Measurements from ENCODE around the gene GOT2. TPM values are rescaled to one million over a fixed set of nuclear protein-coding genes. Genes with fewer than 3 reads are reported as not detected.
A peak's percentile ranks its signal among the peaks of the same experiment; 100 is the strongest.

GOT2 gene
- total and polyA plus RNA-seq, 2 of the 8 experiments (the other 6 are each of a cell fraction or from before 2014, with no cell fraction given): 62.9 to 223 TPM

DNA sequence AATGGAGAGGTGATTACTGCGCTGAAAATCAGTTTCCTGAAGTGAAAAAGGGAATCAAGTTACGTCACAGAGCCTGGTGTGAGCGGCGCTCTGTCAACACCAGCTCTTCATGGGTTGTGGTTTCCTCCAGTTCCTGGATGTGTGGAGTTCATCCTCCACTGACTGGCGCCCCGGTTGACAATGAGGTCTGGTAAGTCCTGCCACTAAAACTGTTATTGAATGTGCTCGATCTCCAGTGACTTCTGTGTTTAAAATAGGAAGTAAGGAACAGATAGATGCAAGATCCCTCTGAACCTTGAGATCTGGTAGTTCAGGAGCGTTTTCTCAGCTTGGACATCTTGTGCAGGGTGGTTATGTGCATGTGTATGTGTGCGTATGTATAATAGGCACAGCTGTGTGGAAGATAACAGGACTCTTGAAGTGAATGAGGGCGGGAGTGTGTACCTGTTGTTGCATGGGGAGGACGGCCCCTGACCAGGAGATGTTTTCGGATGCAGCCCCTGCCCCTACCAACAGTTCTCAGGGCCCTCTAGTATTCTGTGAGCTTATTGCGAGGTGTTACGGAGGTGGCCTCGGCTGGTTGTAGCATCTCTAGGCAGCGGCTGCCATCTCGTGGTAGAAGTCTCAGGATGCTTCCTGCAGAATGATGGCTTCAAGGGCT lies 22.0 kb upstream of the GOT2 start:
- Histone ChIP-seq H3K79me2 (ENCODE audit: control insufficient read depth in 1 of 2, insufficient read depth in 2 of 2, low read length in 2 of 2) (no peaks in the 10 kb centered on the region), H4K20me1 (replicated peaks in 1 of 2; ENCODE audit: control insufficient read depth in 1 of 2, insufficient read depth in 2 of 2, low read length in 2 of 2) (no peaks in the 10 kb centered on the region), H3K79me1 (ENCODE audit: low read depth, low read length) (no peaks in the 10 kb centered on the region), H3K14ac (ENCODE audit: insufficient read length) (no peak overlapping the region), H3K23ac (ENCODE audit: insufficient read length) (no peak overlapping the region), H3K36me3 (ENCODE audit: control insufficient read depth in 2 of 4, insufficient read depth in 4 of 4, low read length in 3 of 4) (no peaks in the 10 kb centered on the region), H3K4me3 (ENCODE audit: extremely low read depth in 1 of 4, insufficient read depth in 2 of 4, low read depth in 3 of 4, low read length in 4 of 4) (peak overlapping the region in 1 of 4 experiments; percentile 28; a peak in 1 of 8 replicates), H2BK12ac (ENCODE audit: low read depth, low read length) (no peak overlapping the region), H3K18ac (ENCODE audit: extremely low read depth, low read length) (peak overlapping the region; percentile 10; the same call in 1 of the 2 replicates), H2AFZ (ENCODE audit: low read length) (peak overlapping the region; percentile 88), H3K56ac (replicated peaks; ENCODE audit: insufficient read length, low read depth, low read length) (no peak overlapping the region), H3K9me3 (ENCODE audit: insufficient read depth in 2 of 2, low read depth in 1 of 2, low read length in 1 of 2) (no peaks in the 10 kb centered on the region), H3K4me1 (replicated peaks in 1 of 4; ENCODE audit: control insufficient read depth in 3 of 4, insufficient read depth in 4 of 4, low read length in 3 of 4) (peaks cover 0 to 5% (median 2%) of the 10 kb centered on the region in 4 experiments; a peak in 3 of 7 replicates), H3K9ac (replicated peaks in 1 of 4; ENCODE audit: extremely low read depth in 1 of 4, low read depth in 3 of 4, low read length in 3 of 4) (no peak overlapping the region), H3K4me2 (ENCODE audit: insufficient read depth in 1 of 2, low read depth in 2 of 2, low read length in 2 of 2) (peak overlapping the region; percentile 17 to 47), H3K4ac (replicated peaks; ENCODE audit: insufficient read length, low read depth, low read length) (no peak overlapping the region), H3K23me2 (ENCODE audit: low read depth, low read length) (no peaks in the 10 kb centered on the region; the same call in 1 of the 2 replicates), H3K27me3 (replicated peaks in 1 of 4; ENCODE audit: control insufficient read depth in 3 of 4, extremely low read depth in 1 of 4, insufficient read depth in 3 of 4, low read length in 3 of 4) (no peaks in the 10 kb centered on the region), H4K91ac (replicated peaks; ENCODE audit: insufficient read length, low read length) (no peak overlapping the region), H4K5ac (ENCODE audit: insufficient read length, low read depth, low read length) (no peak overlapping the region), H2BK20ac (ENCODE audit: low read length) (no peak overlapping the region), H3K27ac (ENCODE audit: low read depth, low read length) (no peak overlapping the region), H2AK5ac (ENCODE audit: low read depth, low read length) (no peak overlapping the region), H4K8ac (ENCODE audit: extremely low read depth, insufficient read depth, low read length) (no peak overlapping the region), H2BK120ac (replicated peaks; ENCODE audit: low read depth, low read length) (no peak overlapping the region), H2BK15ac (ENCODE audit: low read length) (no peak overlapping the region), H2BK5ac (ENCODE audit: low read depth, low read length) (no peak overlapping the region)
- POLR2A ChIA-PET (ENCODE audit: partially characterized antibody): interaction anchor here (0.6 to 1.2 kb wide), 8 partner anchors 13 to 168 kb away, joined by 3 to 4 read pairs (median 4); no protein-coding TSS in a partner anchor
- WGBS, 2 experiments (ENCODE audit: extremely low coverage in 1 of 2, insufficient coverage in 1 of 2, insufficient read length in 1 of 2, insufficient replicate concordance in 2 of 2, low coverage in 1 of 2, low lambda C conversion rate in 2 of 2, missing lambda C conversion rate in 1 of 2): 38% methylated on average over 17 of the region's 17 CpGs; no CpG with 5 or more reads in 1 of the 2 experiments
- FAIRE-seq (peak; percentile 19), DNase-seq (ENCODE audit: low read depth in 1 of 2, low spot score in 2 of 2) (peak; percentile 61 to 72)
- 0 out of 2 replicates have a peak, but pooled peaks have one; percentile 43 for TF ChIP-seq YY1 (IDR thresholded peaks at IDR 0.05; ENCODE audit: low read depth, low read length)
- TF ChIP-seq ASH2L (IDR thresholded peaks at IDR 0.05; ENCODE audit: low read length): peak; percentile 20
- TF ChIP-seq RAD21 (IDR thresholded peaks at IDR 0.05 in 1 of 2, conservative IDR thresholded peaks at IDR 0.05 in 1 of 2; ENCODE audit: low read depth in 2 of 2, low read length in 2 of 2): peak; percentile 97
- no peak for TF ChIP-seq BACH1 (IDR thresholded peaks at IDR 0.05; ENCODE audit: low read length)
- TF ChIP-seq BCL11A (IDR thresholded peaks at IDR 0.05; ENCODE audit: low read depth in 2 of 2, low read length in 2 of 2): no peak
- TF ChIP-seq, protein P1, sequence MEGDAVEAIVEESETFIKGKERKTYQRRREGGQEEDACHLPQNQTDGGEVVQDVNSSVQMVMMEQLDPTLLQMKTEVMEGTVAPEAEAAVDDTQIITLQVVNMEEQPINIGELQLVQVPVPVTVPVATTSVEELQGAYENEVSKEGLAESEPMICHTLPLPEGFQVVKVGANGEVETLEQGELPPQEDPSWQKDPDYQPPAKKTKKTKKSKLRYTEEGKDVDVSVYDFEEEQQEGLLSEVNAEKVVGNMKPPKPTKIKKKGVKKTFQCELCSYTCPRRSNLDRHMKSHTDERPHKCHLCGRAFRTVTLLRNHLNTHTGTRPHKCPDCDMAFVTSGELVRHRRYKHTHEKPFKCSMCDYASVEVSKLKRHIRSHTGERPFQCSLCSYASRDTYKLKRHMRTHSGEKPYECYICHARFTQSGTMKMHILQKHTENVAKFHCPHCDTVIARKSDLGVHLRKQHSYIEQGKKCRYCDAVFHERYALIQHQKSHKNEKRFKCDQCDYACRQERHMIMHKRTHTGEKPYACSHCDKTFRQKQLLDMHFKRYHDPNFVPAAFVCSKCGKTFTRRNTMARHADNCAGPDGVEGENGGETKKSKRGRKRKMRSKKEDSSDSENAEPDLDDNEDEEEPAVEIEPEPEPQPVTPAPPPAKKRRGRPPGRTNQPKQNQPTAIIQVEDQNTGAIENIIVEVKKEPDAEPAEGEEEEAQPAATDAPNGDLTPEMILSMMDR (IDR thresholded peaks at IDR 0.05; ENCODE audit: control extremely low read depth in 1 of 3, insufficient read depth in 1 of 3, low read depth in 1 of 3, low read length in 3 of 3): peak; percentile 75 to 88 (median 87)
- CTCF ChIA-PET (ENCODE audit: partially characterized antibody): interaction anchor here (0.5 to 2.4 kb wide), 39 partner anchors 8 to 498 kb away, joined by 3 to 18 read pairs (median 4); partner anchors contain the start of genes GOT2 and SLC38A7
